H9 (cell line): Measurements from ENCODE around the gene NAA60. TPM values are rescaled to one million over a fixed set of nuclear protein-coding genes. Genes with fewer than 3 reads are reported as not detected.

Experiments used
- DNase-seq: peaks from one replicate; pipeline ENCODE4 v3.0.0-alpha.2; 2017
- H2AFZ ChIP-seq: one replicate; pipeline ENCODE4 v1.6.1; 2013; ENCODE audit warnings: mild to moderate bottlenecking, low read length, control low read depth, moderate library complexity
- H2AK5ac ChIP-seq: 2 replicates; pipeline ENCODE4 v1.6.1; 2013; ENCODE audit warnings: low read length, control low read depth, mixed read lengths; ENCODE audit not compliant: insufficient read length
- H2BK120ac ChIP-seq: one replicate; pipeline ENCODE4 v1.6.1; 2013; ENCODE audit warnings: low read depth, mild to moderate bottlenecking, low read length, control low read depth, inconsistent platforms; ENCODE audit not compliant: poor library complexity, severe bottlenecking
- H2BK12ac ChIP-seq: 2 replicates; pipeline ENCODE4 v1.6.1; 2013; ENCODE audit warnings: low read length, control low read depth, mixed read lengths, low read depth; ENCODE audit not compliant: insufficient read length
- H2BK15ac ChIP-seq: 2 replicates; pipeline ENCODE4 v1.6.1; 2013; ENCODE audit warnings: low read depth, low read length, control low read depth
- H2BK20ac ChIP-seq: one replicate; pipeline ENCODE4 v1.6.1; 2013; ENCODE audit warnings: low read depth, mild to moderate bottlenecking, low read length, control low read depth, inconsistent platforms; ENCODE audit not compliant: poor library complexity, severe bottlenecking
- H2BK5ac ChIP-seq: 2 replicates; pipeline ENCODE4 v1.6.1; 2013; ENCODE audit warnings: low read length, control low read depth, mixed read lengths; ENCODE audit not compliant: insufficient read length
- H3K14ac ChIP-seq: 2 replicates; pipeline ENCODE4 v1.6.1; 2013; ENCODE audit warnings: low read length, control low read depth; ENCODE audit not compliant: insufficient read depth
- H3K18ac ChIP-seq: 2 replicates; pipeline ENCODE4 v1.6.1; 2013; ENCODE audit warnings: low read depth, mild to moderate bottlenecking, mixed read lengths, low read length, control low read depth; ENCODE audit not compliant: insufficient read length
- H3K23ac ChIP-seq: 2 replicates; pipeline ENCODE4 v1.6.1; 2013; ENCODE audit warnings: low read length, control low read depth, mixed read lengths, low read depth; ENCODE audit not compliant: insufficient read length
- H3K23me2 ChIP-seq: 2 replicates; pipeline ENCODE4 v1.6.1; 2013; ENCODE audit warnings: low read depth, mild to moderate bottlenecking, mixed read lengths, low read length, control low read depth; ENCODE audit not compliant: insufficient read length, poor library complexity, severe bottlenecking
- H3K27ac ChIP-seq: 2 replicates; pipeline ENCODE4 v1.5.1; 2013; ENCODE audit warnings: low read length, control low read depth, mixed read lengths, low read depth; ENCODE audit not compliant: insufficient read length
- H3K27me3 ChIP-seq: 2 replicates; pipeline ENCODE4 v1.6.1; 2013; ENCODE audit warnings: low read length, control low read depth, inconsistent platforms; ENCODE audit not compliant: insufficient read depth
- H3K4ac ChIP-seq: 2 replicates; pipeline ENCODE4 v1.6.1; 2013; ENCODE audit warnings: low read depth, mild to moderate bottlenecking, control low read depth, inconsistent platforms, low read length, moderate library complexity
- H3K4me1 ChIP-seq: 2 replicates; pipeline ENCODE4 v1.6.1; 2013; ENCODE audit warnings: low read length, control low read depth, inconsistent platforms; ENCODE audit not compliant: insufficient read depth
- H3K4me2 ChIP-seq: 2 replicates; pipeline ENCODE4 v1.6.1; 2013; ENCODE audit warnings: low read length, control low read depth, mixed read lengths; ENCODE audit not compliant: insufficient read length, insufficient read depth
- H3K56ac ChIP-seq: 2 replicates; pipeline ENCODE4 v1.6.1; 2013; ENCODE audit warnings: low read depth, mild to moderate bottlenecking, mixed read lengths, low read length, control low read depth; ENCODE audit not compliant: insufficient read length
- H3K79me1 ChIP-seq: 2 replicates; pipeline ENCODE4 v1.6.1; 2013; ENCODE audit warnings: low read depth, mild to moderate bottlenecking, moderate library complexity, low read length, control low read depth, inconsistent platforms; ENCODE audit not compliant: insufficient read depth, poor library complexity, severe bottlenecking
- H3K79me2 ChIP-seq: 2 replicates; pipeline ENCODE4 v1.6.1; 2013; ENCODE audit warnings: low read length, control low read depth, inconsistent platforms; ENCODE audit not compliant: insufficient read depth
- H3K9ac ChIP-seq: 2 replicates; pipeline ENCODE4 v1.6.1; 2013; ENCODE audit warnings: low read length, control low read depth, mixed read lengths; ENCODE audit not compliant: insufficient read length; ENCODE audit errors: extremely low read depth
- H3K9me3 ChIP-seq: one replicate; pipeline ENCODE4 v1.6.1; 2013; ENCODE audit warnings: low read depth, low read length, inconsistent platforms; ENCODE audit not compliant: control insufficient read depth
- H3T11ph ChIP-seq: one replicate; pipeline ENCODE4 v1.6.1; 2013; ENCODE audit warnings: mild to moderate bottlenecking, low read length, control low read depth, inconsistent platforms
- H4K20me1 ChIP-seq: one replicate; pipeline ENCODE4 v1.6.1; 2013; ENCODE audit not compliant: control insufficient read depth, insufficient read length, insufficient read depth
- H4K5ac ChIP-seq: 2 replicates; pipeline ENCODE4 v1.6.1; 2013; ENCODE audit warnings: low read depth, mild to moderate bottlenecking, mixed read lengths, low read length, control low read depth; ENCODE audit not compliant: insufficient read length
- H4K8ac ChIP-seq: replicated peaks from 2 replicates; pipeline ENCODE4 v1.6.1; 2013; ENCODE audit warnings: low read length, control low read depth, mixed read lengths, low read depth; ENCODE audit not compliant: insufficient read length
- H4K91ac ChIP-seq: 2 replicates; pipeline ENCODE4 v1.6.1; 2013; ENCODE audit warnings: low read depth, mild to moderate bottlenecking, moderate library complexity, mixed read lengths, low read length, control low read depth; ENCODE audit not compliant: insufficient read length
- H3K27ac Mint-ChIP-seq, 3 experiments: 2 replicates in 2 of 3; 3 replicates in 1 of 3; pipeline ENCODE4 v1.8.0; 2020 to 2021; ENCODE audit warnings: mixed read lengths in 3 of 3, mild to moderate bottlenecking in 1 of 3, moderate library complexity in 1 of 3
- H3K27me3 Mint-ChIP-seq: 2 replicates; pipeline ENCODE4 v1.8.0; 2021; ENCODE audit warnings: low read depth, mild to moderate bottlenecking, moderate library complexity, mixed read lengths
- H3K36me3 Mint-ChIP-seq, 3 experiments: 2 replicates in 2 of 3; 3 replicates in 1 of 3; pipeline ENCODE4 v1.8.0; 2020 to 2021; ENCODE audit warnings: low read depth in 3 of 3, mixed read lengths in 3 of 3; ENCODE audit not compliant: insufficient read depth in 1 of 3
- H3K4me1 Mint-ChIP-seq, 2 experiments: 2 replicates each; pipeline ENCODE4 v1.8.0; 2020; ENCODE audit warnings: mixed read lengths in 2 of 2
- H3K4me3 Mint-ChIP-seq, 2 experiments: 2 replicates in 1 of 2; 3 replicates in 1 of 2; pipeline ENCODE4 v1.8.0; 2020 to 2021; ENCODE audit warnings: mild to moderate bottlenecking in 2 of 2, mixed read lengths in 2 of 2, moderate library complexity in 1 of 2
- H3K9me3 Mint-ChIP-seq, 2 experiments: 2 replicates in 1 of 2; 3 replicates in 1 of 2; pipeline ENCODE4 v1.8.0; 2020; ENCODE audit warnings: mild to moderate bottlenecking in 2 of 2, mixed read lengths in 2 of 2, moderate library complexity in 1 of 2
- CTCF ChIP-seq: fragments of 200-600 bp; sonication (generic); conservative IDR thresholded peaks from 3 replicates; pipeline ENCODE4 v1.8.0; 2021; ENCODE audit warnings: antibody characterized with exemption, mild to moderate bottlenecking
- WGBS: extraction: QIAGEN DNeasy Blood & Tissue Kit; methylation state at CpG from one replicate; pipeline ENCODE4 v1.1.7; 2013; ENCODE audit warnings: missing lambda C conversion rate, low lambda C conversion rate, mixed read lengths; ENCODE audit not compliant: insufficient read length; ENCODE audit errors: extremely low coverage; 5-methylcytosine and 5-hydroxymethylcytosine counted together
- total RNA-seq: library from RNA; stranded (reverse); gene quantifications from 2 replicates; pipeline ENCODE4 v1.2.1, GENCODE V29; 2021

The NAA60 gene
- total RNA-seq, 1 experiment from 2014 or later, result 49.3 TPM

GRCh38 chr16:3471518-3472176 lies 28.2 kb downstream of the NAA60 start:
- Histone ChIP-seq H3K79me2 (peaks cover 17% of the 10 kb centered on the region; the same call in 1 of the 2 replicates), H3K23ac (no peak overlapping the region), H2AK5ac (no peak overlapping the region), H3K9ac (no peak overlapping the region), H3K23me2 (no peaks in the 10 kb centered on the region), H2BK5ac (no peak overlapping the region), H4K8ac (no peak overlapping the region), H2AFZ (no peak overlapping the region), H3K56ac (no peak overlapping the region), H3K79me1 (peaks cover 11% of the 10 kb centered on the region), H3K4me1 (no peaks in the 10 kb centered on the region; the same call in 1 of the 2 replicates), H2BK20ac (no peak overlapping the region), H3K4ac (no peak overlapping the region), H4K5ac (no peak overlapping the region), H4K20me1 (peaks cover 3% of the 10 kb centered on the region), H2BK120ac (no peak overlapping the region), H3T11ph (no peak overlapping the region), H3K27ac (no peak overlapping the region), H2BK12ac (no peak overlapping the region), H2BK15ac (no peak overlapping the region), H3K18ac (no peak overlapping the region), H3K9me3 (no peaks in the 10 kb centered on the region), H4K91ac (no peak overlapping the region), H3K4me2 (no peak overlapping the region), H3K27me3 (no peaks in the 10 kb centered on the region), H3K14ac (no peak overlapping the region; the same call in 1 of the 2 replicates)
- no peaks in the 10 kb centered on the region for H3K9me3 Mint-ChIP-seq
- no peaks in the 10 kb centered on the region for H3K27me3 Mint-ChIP-seq
- no CpG with 5 or more reads among the region's 20 CpGs for WGBS
- H3K4me1 Mint-ChIP-seq, result peaks cover 26 to 32% of the 10 kb centered on the region in 2 experiments
- H3K36me3 Mint-ChIP-seq, result peaks cover 7 to 15% (median 9%) of the 10 kb centered on the region in 3 experiments; a peak in 5 of 7 replicates
- no peak overlapping the region for H3K4me3 Mint-ChIP-seq
- no peak for TF ChIP-seq CTCF
- no peak for DNase-seq
- H3K27ac Mint-ChIP-seq, result no peak overlapping the region
